HG02840 (cell line): ENCODE results near the gene ALKBH1.
"Not testable (repeated sequence)": the region's sequence is repeated elsewhere in the genome, so short reads cannot be mapped to it uniquely, and the experiment has no call there.

Experiments
- ATAC-seq: cut with Tn5 transposase; IDR thresholded peaks from one replicate; pipeline ENCODE4 v1.9.1; 2021; ENCODE audit warnings: mild to moderate bottlenecking, moderate library complexity, moderate number of reproducible peaks; ENCODE audit not compliant: unreplicated experiment, low FRiP score

Gene ALKBH1

GRCh38 chr14:77674931-77675330 is 32.9 kb downstream of the ALKBH1 start:
- ATAC-seq = no peak

GRCh38 chr14:77673193-77673592 is 34.6 kb downstream of the ALKBH1 start:
- no peak for ATAC-seq

- ATAC-seq = no peak
Observed at GRCh38 chr14:77667331-77667730, 40.5 kb downstream of the ALKBH1 start.

GRCh38 chr14:77663293-77663692 is 44.5 kb downstream of the ALKBH1 start:
- ATAC-seq = no peak

GRCh38 chr14:77661562-77661961 is 46.3 kb downstream of the ALKBH1 start:
- not testable (repeated sequence) for ATAC-seq

GRCh38 chr14:77660754-77661153 is 47.1 kb downstream of the ALKBH1 start:
- no peak for ATAC-seq

- no peak for ATAC-seq
Observed at GRCh38 chr14:77659831-77660230, 48.0 kb downstream of the ALKBH1 start.

GRCh38 chr14:77657280-77657679 is 50.5 kb downstream of the ALKBH1 start:
- no peak for ATAC-seq

GRCh38 chr14:77654001-77654441 is 53.8 kb downstream of the ALKBH1 start:
- ATAC-seq = no peak

- ATAC-seq = no peak
Observed at GRCh38 chr14:77649326-77649725, 58.5 kb downstream of the ALKBH1 start.

- ATAC-seq = no peak
Observed at GRCh38 chr14:77648520-77649200, 59.2 kb downstream of the ALKBH1 start.

- ATAC-seq = no peak
Observed at GRCh38 chr14:77647853-77648252, 60.0 kb downstream of the ALKBH1 start.

- no peak for ATAC-seq
Observed at GRCh38 chr14:77646907-77647306, 60.9 kb downstream of the ALKBH1 start.

GRCh38 chr14:77645520-77646230 is 62.1 kb downstream of the ALKBH1 start:
- no peak for ATAC-seq

- no peak for ATAC-seq
Observed at GRCh38 chr14:77642407-77642806, 65.4 kb downstream of the ALKBH1 start.

GRCh38 chr14:77641534-77642341 is 66.1 kb downstream of the ALKBH1 start:
- no peak for ATAC-seq

- no peak for ATAC-seq
Observed at GRCh38 chr14:77640756-77641533, 66.9 kb downstream of the ALKBH1 start.

GRCh38 chr14:77638771-77639171 is 69.1 kb downstream of the ALKBH1 start:
- ATAC-seq = no peak

GRCh38 chr14:77635869-77636268 is 72.0 kb downstream of the ALKBH1 start:
- not testable (repeated sequence) for ATAC-seq

- not testable (repeated sequence) for ATAC-seq
Observed at GRCh38 chr14:77635466-77635865, 72.4 kb downstream of the ALKBH1 start.
